ENCODE measurements around the gene CCER1. TPM values are rescaled to one million over a fixed set of nuclear protein-coding genes. Genes with fewer than 3 reads are reported as not detected.

CCER1 gene
- polyA plus RNA-seq (2011; rRNA removed): not detected in 2 replicates
- polyA plus RNA-seq (2012; cell fraction: cytosol; rRNA removed): not detected in 2 replicates
- polyA plus RNA-seq (2012; cell fraction: nucleus; rRNA removed): not detected in 2 replicates
- polyA plus RNA-seq (2017; fragmentation: RNase III; extraction: RNeasy Plus Mini Kit Qiagen cat#74134 plus additional on column Dnase treatment): not detected in 3 replicates
- polyA minus RNA-seq (2011; rRNA and poly(A)+ RNA removed): not detected in 2 replicates

GRCh38 chr12:90954921-90955320 lies at the start of gene CCER1:
Gene CCER1 (minus strand): TSS chr12:90955176. CDS start chr12:90954742, 434 bp downstream.
- CTCF ChIA-PET: interaction anchor here (2.4 kb wide), 1 partner anchor 10 kb away, joined by 11 read pairs; no protein-coding TSS in a partner anchor
- no peak within 1 kb of the TSS for H3K27ac ChIP-seq
- H3K9me3 ChIP-seq: no peaks in the 10 kb centered on the region
- DNase-seq (ENCODE audit: low read depth in 1 of 2, low spot score in 1 of 2) (no peak), ATAC-seq (no peak), FAIRE-seq (no peak)
- no peak within 1 kb of the TSS for H3K4me3 ChIP-seq
- POLR2A ChIA-PET: no interaction called here
- H3K4me1 ChIP-seq: peaks cover 10% of the 10 kb centered on the region; the same call in 2 of the 3 replicates
- TF ChIP-seq FOSB (CRISPR knock-in tag; IDR thresholded peaks at IDR 0.05) (no peak), MYC (IDR thresholded peaks at IDR 0.05; ENCODE audit: borderline replicate concordance, low read length) (no peak), JUNB (IDR thresholded peaks at IDR 0.05) (no peak), BHLHE40 (IDR thresholded peaks at IDR 0.05; ENCODE audit: low read depth, low read length) (no peak), ZC3H11A (IDR thresholded peaks at IDR 0.05) (no peak), POLR2AphosphoS2 (conservative IDR thresholded peaks at IDR 0.05; ENCODE audit: low read length) (no peak), TP53 (CRISPR knock-in tag; IDR thresholded peaks at IDR 0.05) (no peak), NR3C1 (IDR thresholded peaks at IDR 0.05) (no peak), HDAC2 (IDR thresholded peaks at IDR 0.05) (no peak), ZSCAN20 (CRISPR knock-in tag; IDR thresholded peaks at IDR 0.05) (no peak), ESRRA (IDR thresholded peaks at IDR 0.05; ENCODE audit: borderline replicate concordance, low read length) (no peak), KDM5A (IDR thresholded peaks at IDR 0.05) (no peak), CHD4 (IDR thresholded peaks at IDR 0.05; ENCODE audit: borderline replicate concordance) (no peak)
- 88% methylated on average over 17 of the region's 22 CpGs for WGBS (ENCODE audit: missing lambda C conversion rate)
- no peak within 1 kb of the TSS for H3K4me2 ChIP-seq

- TF ChIP-seq RARB (CRISPR knock-in tag; IDR thresholded peaks at IDR 0.05) (no peak), RFX5 (IDR thresholded peaks at IDR 0.05) (no peak), ZSCAN20 (CRISPR knock-in tag; IDR thresholded peaks at IDR 0.05) (no peak), CTCF (IDR thresholded peaks at IDR 0.05) (no peak), MAZ (IDR thresholded peaks at IDR 0.05; ENCODE audit: borderline replicate concordance, low read depth, low read length) (no peak), MAFK (IDR thresholded peaks at IDR 0.05; ENCODE audit: partially characterized antibody) (no peak), BHLHE40 (IDR thresholded peaks at IDR 0.05; ENCODE audit: low read depth, low read length) (no peak), HEYL (CRISPR knock-in tag; IDR thresholded peaks at IDR 0.05) (no peak), GATA3 (IDR thresholded peaks at IDR 0.05; ENCODE audit: borderline replicate concordance) (no peak), HOXB13 (CRISPR knock-in tag; IDR thresholded peaks at IDR 0.05; ENCODE audit: low read depth) (no peak), POLR2A (IDR thresholded peaks at IDR 0.05; ENCODE audit: low read length) (no peak), NFE2L2 (conservative IDR thresholded peaks at IDR 0.05; ENCODE audit: low read length) (no peak), HMGXB4 (CRISPR knock-in tag; IDR thresholded peaks at IDR 0.05; ENCODE audit: borderline replicate concordance) (no peak), ATOH8 (CRISPR knock-in tag; IDR thresholded peaks at IDR 0.05; ENCODE audit: low read depth) (no peak), MYC (IDR thresholded peaks at IDR 0.05; ENCODE audit: borderline replicate concordance, low read length) (no peak), NPAS2 (CRISPR knock-in tag; IDR thresholded peaks at IDR 0.05; ENCODE audit: borderline replicate concordance) (no peak), FOXS1 (CRISPR knock-in tag; IDR thresholded peaks at IDR 0.05) (no peak), USF2 (IDR thresholded peaks at IDR 0.05) (no peak), SREBF2 (IDR thresholded peaks at IDR 0.05) (no peak), JUN (IDR thresholded peaks at IDR 0.05) (no peak)
- Histone ChIP-seq H3K4me3 (no peak overlapping the region), H3K4me2 (no peak overlapping the region), H3K4me1 (no peaks in the 10 kb centered on the region), H3K9me3 (no peaks in the 10 kb centered on the region), H3K27ac (no peak overlapping the region)
- ATAC-seq: no peak
- DNase-seq (ENCODE audit: low read depth in 1 of 2, low spot score in 1 of 2): no peak
- ChIA-PET CTCF (no interaction called here), POLR2A (no interaction called here)
- FAIRE-seq: no peak
These were observed 48.8 kb upstream of the CCER1 start for GRCh38 chr12:91003737-91004136.
